Ectodermal cell (in vitro differentiated cells): ENCODE measurements around the gene CDK18.
"Not testable (repeated sequence)": the region's sequence is repeated elsewhere in the genome, so short reads cannot be mapped to it uniquely, and the experiment has no call there.

Experiments
- H3K27ac ChIP-seq: 2 replicates; pipeline ENCODE4 v1.7.0; 2013; ENCODE audit warnings: mild to moderate bottlenecking, low read depth, low read length; ENCODE audit not compliant: insufficient read depth, poor library complexity, severe bottlenecking
- H3K27me3 ChIP-seq: 2 replicates; pipeline ENCODE4 v1.7.0; 2013; ENCODE audit warnings: mild to moderate bottlenecking, low read length; ENCODE audit not compliant: insufficient read depth, control insufficient read depth, poor library complexity, severe bottlenecking
- H3K36me3 ChIP-seq: one replicate; pipeline ENCODE4 v1.7.0; 2013; ENCODE audit warnings: low read length; ENCODE audit not compliant: control insufficient read depth, insufficient read depth
- H3K4me1 ChIP-seq: one replicate; pipeline ENCODE4 v1.7.0; 2013; ENCODE audit warnings: low read length; ENCODE audit not compliant: control insufficient read depth, insufficient read depth
- H3K4me3 ChIP-seq: 2 replicates; pipeline ENCODE4 v1.7.0; 2013; ENCODE audit warnings: low read depth, low read length, control low read depth; ENCODE audit not compliant: insufficient read depth
- H3K9me3 ChIP-seq: 2 replicates; pipeline ENCODE4 v1.7.0; 2013; ENCODE audit warnings: mild to moderate bottlenecking, low read length, moderate library complexity; ENCODE audit not compliant: control insufficient read depth
- WGBS, 2 experiments: methylation state at CpG; one replicate each; pipeline ENCODE4 v1.1.7; 2013; ENCODE audit warnings: missing lambda C conversion rate in 2 of 2; 5-methylcytosine and 5-hydroxymethylcytosine counted together

Gene CDK18

DNA sequence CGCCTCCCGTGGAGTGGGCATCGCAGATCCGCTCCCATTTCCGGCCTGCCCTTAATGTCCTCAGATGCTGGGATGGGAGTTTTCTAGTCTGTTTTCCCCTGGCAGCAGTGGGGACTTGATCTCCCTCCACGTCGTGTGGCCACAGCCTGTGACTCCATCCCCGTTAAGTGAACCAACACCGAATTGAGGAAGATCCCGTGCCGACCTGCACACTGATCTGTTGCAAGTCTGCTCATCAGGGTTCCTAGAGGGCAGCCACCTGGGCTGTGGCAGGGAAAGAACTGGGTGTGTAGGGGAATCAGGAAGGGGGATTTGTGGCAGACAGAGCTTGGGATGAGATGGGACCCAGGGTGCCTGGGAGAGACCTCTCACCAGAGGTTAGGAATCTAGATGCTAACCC, 23.3 kb upstream of the CDK18 start:
- Histone ChIP-seq H3K4me1 (peaks cover 17% of the 10 kb centered on the region), H3K36me3 (no peaks in the 10 kb centered on the region), H3K4me3 (no peak overlapping the region), H3K9me3 (no peaks in the 10 kb centered on the region), H3K27ac (no peak overlapping the region), H3K27me3 (peaks cover 42% of the 10 kb centered on the region)
- WGBS, 2 experiments, result 60 to 62% methylated on average over 11 of the region's 11 CpGs

GRCh38 chr1:205481629-205482151, 22.8 kb upstream of the CDK18 start:
- H3K9me3 ChIP-seq, result no peaks in the 10 kb centered on the region
- H3K4me1 ChIP-seq, result peaks cover 17% of the 10 kb centered on the region
- no peaks in the 10 kb centered on the region for H3K36me3 ChIP-seq
- 54 to 55% methylated on average over 15 of the region's 15 CpGs for WGBS, 2 experiments
- no peak overlapping the region for H3K4me3 ChIP-seq
- H3K27ac ChIP-seq, result no peak overlapping the region
- peaks cover 42% of the 10 kb centered on the region for H3K27me3 ChIP-seq

- not testable (repeated sequence) for H3K36me3 ChIP-seq, H3K4me3 ChIP-seq, H3K27ac ChIP-seq, H3K9me3 ChIP-seq
- Histone ChIP-seq H3K27me3 (peaks cover 42% of the 10 kb centered on the region), H3K4me1 (peaks cover 17% of the 10 kb centered on the region)
- whole genome bisulfite sequencing, 2 experiments, result 88 to 91% methylated on average over 11 of the region's 11 CpGs
These were observed 21.9 kb upstream of the CDK18 start for GRCh38 chr1:205482587-205482986.

GRCh38 chr1:205483372-205483771, 21.1 kb upstream of the CDK18 start:
- peaks cover 42% of the 10 kb centered on the region for H3K27me3 ChIP-seq
- H3K9me3 ChIP-seq, result no peaks in the 10 kb centered on the region
- WGBS, 2 experiments, result 73 to 76% methylated on average over 2 of the region's 2 CpGs

DNA sequence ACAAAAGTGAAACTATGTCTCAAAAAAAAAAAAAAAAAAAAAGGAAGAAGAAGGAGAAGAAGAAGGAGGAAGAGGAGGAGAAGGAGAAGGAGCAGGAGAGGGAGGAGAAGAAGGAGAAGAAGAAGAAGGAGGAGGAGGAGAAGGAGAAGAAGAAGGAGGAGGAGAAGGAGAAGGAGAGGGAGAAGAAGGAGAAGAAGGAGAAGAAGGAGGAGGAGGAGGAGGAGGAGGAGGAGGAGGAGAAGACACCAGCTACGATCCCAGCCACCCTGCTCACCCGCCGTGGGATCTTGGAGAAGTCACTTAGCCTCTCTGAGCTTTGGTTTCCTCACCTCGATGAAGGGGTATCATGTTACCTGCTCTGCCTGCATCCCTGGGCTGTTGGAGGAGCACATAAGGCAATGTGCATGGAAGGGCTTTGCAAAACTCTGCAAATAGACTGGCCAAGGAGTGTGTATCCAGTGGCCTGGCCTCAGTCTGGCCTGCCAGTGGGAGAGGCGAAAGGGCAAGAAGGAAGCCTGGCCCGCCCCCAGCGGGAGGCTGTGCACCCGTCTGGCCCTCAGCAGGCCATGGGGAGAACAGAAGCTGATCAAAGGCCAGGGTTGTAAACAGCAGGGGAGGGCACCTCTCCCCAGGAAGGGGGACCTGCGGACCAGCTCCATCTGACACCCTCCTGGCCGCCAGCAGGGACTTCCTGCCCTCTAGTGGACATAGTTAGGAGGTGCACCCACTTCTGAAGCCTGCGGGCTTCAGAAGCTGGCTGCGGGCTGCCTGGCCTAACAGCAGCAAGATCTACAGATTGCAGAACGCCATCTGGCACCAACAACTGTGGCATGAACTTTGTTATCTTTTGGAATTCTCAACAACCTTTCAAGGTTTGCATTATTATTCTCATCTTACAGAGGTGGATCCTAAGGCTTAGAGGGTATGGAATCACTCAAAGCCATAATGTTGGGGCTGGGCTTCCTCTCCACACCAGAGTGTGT, 19.2 kb upstream of the CDK18 start:
- Histone ChIP-seq H3K27me3 (peaks cover 34% of the 10 kb centered on the region), H3K36me3 (no peaks in the 10 kb centered on the region), H3K4me1 (peaks cover 17% of the 10 kb centered on the region), H3K9me3 (no peaks in the 10 kb centered on the region), H3K27ac (no peak overlapping the region), H3K4me3 (no peak overlapping the region)
- 29 to 30% methylated on average over 13 of the region's 13 CpGs for WGBS, 2 experiments

More at GRCh38 chr1:205483372-205483771, 21.1 kb upstream of the CDK18 start:
- Histone ChIP-seq H3K27ac (no peak overlapping the region), H3K36me3 (no peaks in the 10 kb centered on the region), H3K4me1 (peaks cover 17% of the 10 kb centered on the region), H3K4me3 (no peak overlapping the region)

DNA sequence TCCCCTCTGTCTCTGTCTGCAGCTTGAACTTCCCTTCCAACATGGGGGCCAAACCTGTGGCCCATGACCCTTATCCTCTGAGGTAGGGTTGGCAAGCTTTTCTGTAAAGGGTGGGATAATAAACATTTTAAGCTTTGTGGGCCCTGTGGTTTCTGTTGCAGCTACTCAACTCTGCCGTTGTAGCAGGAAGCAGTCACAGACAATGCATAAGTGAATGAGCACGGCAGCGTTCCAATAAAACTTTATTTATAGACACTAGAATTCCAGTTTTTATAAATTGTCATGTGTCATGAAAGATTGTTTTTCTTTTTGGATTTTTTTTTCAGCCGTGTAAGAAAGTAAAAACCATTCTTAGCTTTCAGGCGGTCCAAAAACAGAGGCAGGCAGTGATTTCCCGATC, 18.2 kb upstream of the CDK18 start:
- H3K27me3 ChIP-seq, result peaks cover 26% of the 10 kb centered on the region
- peaks cover 14% of the 10 kb centered on the region for H3K4me1 ChIP-seq
- WGBS, 2 experiments, result 93 to 96% methylated on average over 6 of the region's 6 CpGs
- no peaks in the 10 kb centered on the region for H3K36me3 ChIP-seq
- no peak overlapping the region for H3K27ac ChIP-seq
- no peaks in the 10 kb centered on the region for H3K9me3 ChIP-seq
- no peak overlapping the region for H3K4me3 ChIP-seq

DNA sequence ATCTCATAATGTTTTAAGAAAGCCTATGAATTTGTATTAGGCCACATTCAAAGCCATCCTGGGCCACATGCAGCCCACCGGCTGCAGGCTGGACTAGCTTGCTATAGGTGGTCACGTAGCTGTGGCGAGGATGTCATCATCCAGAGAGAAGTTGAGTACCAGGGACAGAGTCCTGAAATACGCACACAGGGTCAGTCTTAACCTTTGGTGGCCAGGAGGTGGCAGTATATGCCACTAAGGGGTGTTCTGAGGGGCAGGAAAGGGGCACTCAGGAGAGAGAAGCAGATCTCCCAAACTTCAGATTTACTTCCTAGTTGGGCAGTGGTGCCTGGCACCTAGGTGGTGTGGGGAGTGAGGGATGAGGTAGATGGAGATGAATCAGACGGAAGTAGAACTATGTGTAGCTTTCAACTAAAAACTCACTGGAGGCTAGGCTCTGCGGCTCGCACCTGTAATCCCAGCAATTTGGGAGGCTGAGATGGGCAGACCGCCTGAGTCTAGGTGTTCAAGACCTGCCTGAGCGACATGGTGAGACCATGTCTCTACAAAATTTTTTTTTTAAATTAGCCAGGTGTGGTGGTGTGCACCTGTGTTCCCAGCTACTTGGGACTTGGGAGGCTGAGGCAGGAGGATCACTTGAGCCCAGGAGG, 16.3 kb upstream of the CDK18 start:
- 55 to 57% methylated on average over 9 of the region's 9 CpGs for WGBS, 2 experiments
- Histone ChIP-seq H3K9me3 (no peaks in the 10 kb centered on the region), H3K4me1 (peaks cover 4% of the 10 kb centered on the region), H3K27me3 (peaks cover 15% of the 10 kb centered on the region), H3K4me3 (no peak overlapping the region), H3K36me3 (no peaks in the 10 kb centered on the region), H3K27ac (no peak overlapping the region)

GRCh38 chr1:205491794-205492193, 12.7 kb upstream of the CDK18 start:
- WGBS, 2 experiments, result 39 to 51% methylated on average over 4 of the region's 4 CpGs
- Histone ChIP-seq H3K27ac (no peak overlapping the region), H3K4me1 (peaks cover 4% of the 10 kb centered on the region), H3K4me3 (no peak overlapping the region), H3K27me3 (no peaks in the 10 kb centered on the region), H3K36me3 (no peaks in the 10 kb centered on the region), H3K9me3 (no peaks in the 10 kb centered on the region)

- Histone ChIP-seq H3K9me3 (no peaks in the 10 kb centered on the region), H3K36me3 (no peaks in the 10 kb centered on the region), H3K4me1 (peaks cover 4% of the 10 kb centered on the region), H3K27ac (no peak overlapping the region), H3K4me3 (no peak overlapping the region), H3K27me3 (no peaks in the 10 kb centered on the region)
- WGBS, 2 experiments, result 42 to 51% methylated on average over 2 of the region's 2 CpGs
These were observed 12.2 kb upstream of the CDK18 start for GRCh38 chr1:205492201-205492667.

GRCh38 chr1:205492774-205493173, 11.7 kb upstream of the CDK18 start:
- 77 to 83% methylated on average over 7 of the region's 7 CpGs for WGBS, 2 experiments
- no peaks in the 10 kb centered on the region for H3K9me3 ChIP-seq
- no peaks in the 10 kb centered on the region for H3K27me3 ChIP-seq
- no peak overlapping the region for H3K4me3 ChIP-seq
- no peaks in the 10 kb centered on the region for H3K36me3 ChIP-seq
- peaks cover 4% of the 10 kb centered on the region for H3K4me1 ChIP-seq
- H3K27ac ChIP-seq, result no peak overlapping the region
